Stimulated activated CD4-positive, alpha-beta T cell treated with anti-CD3 and anti-CD28 coated beads, TNF-alpha, amount 100 ng/mL, for 4 hours (primary cell): ENCODE measurements around the gene CDHR1.

Experiments
- DNase-seq, 3 experiments: peaks; one replicate each; pipeline ENCODE4 v3.0.0-alpha.2; 2020; ENCODE audit warnings: low read depth in 3 of 3

Gene CDHR1

GRCh38 chr10:84264611-84265141 lies 70.3 kb downstream of the CDHR1 start:
- DNase-seq: peak; percentile 43 to 48 (median 44)

GRCh38 chr10:84265418-84265817 lies 71.1 kb downstream of the CDHR1 start:
- no peak for DNase-seq

- DNase-seq: peak; percentile 27 to 50 (median 36)
These were observed 73.3 kb downstream of the CDHR1 start for GRCh38 chr10:84267503-84268126.

- no peak for DNase-seq
These were observed 74.8 kb downstream of the CDHR1 start for GRCh38 chr10:84269162-84269561.
